H1 (cell line): ENCODE measurements around the gene ZNF785. TPM values are rescaled to one million over a fixed set of nuclear protein-coding genes. Genes with fewer than 3 reads are reported as not detected.

Source experiments
- BCL11A ChIP-seq, 2 experiments: IDR thresholded peaks; one replicate each; pipeline ENCODE4 v1.6.1; 2011; ENCODE audit warnings: low read depth in 2 of 2, low read length in 2 of 2, mild to moderate bottlenecking in 2 of 2
- EP300 ChIP-seq, 2 experiments: IDR thresholded peaks; 1 replicate in 1 of 2; 2 replicates in 1 of 2; pipeline ENCODE4 v1.6.1; 2011 to 2012; ENCODE audit warnings: low read depth in 2 of 2, low read length in 2 of 2, mild to moderate bottlenecking in 2 of 2, borderline replicate concordance in 1 of 2, inconsistent platforms in 1 of 2, moderate library complexity in 1 of 2
- MAFK ChIP-seq: IDR thresholded peaks from 2 replicates; pipeline ENCODE4 v1.6.1; 2012; ENCODE audit warnings: low read depth, mild to moderate bottlenecking, improper control_type of control experiment, low read length
- TBP ChIP-seq: IDR thresholded peaks from 2 replicates; pipeline ENCODE4 v1.6.1; 2011; ENCODE audit warnings: low read depth, low read length, improper control_type of control experiment
- TCF12 ChIP-seq: IDR thresholded peaks from 2 replicates; pipeline ENCODE4 v1.6.1; 2011; ENCODE audit warnings: low read depth, mild to moderate bottlenecking, low read length
- polyA plus RNA-seq, 7 experiments: library from polyadenylated mRNA; depleted of rRNA in 3 of 7; stranded (reverse) in 5 of 7; unstranded in 2 of 7; fragments of >200 nt in 5 of 7; fragments of 200-250 nt in 2 of 7; gene quantifications; 1 replicate in 5 of 7; 2 replicates in 1 of 7; 4 replicates in 1 of 7; pipeline versions ENCODE4 v1.2.1 to v1.2.3, GENCODE V29; 2011 to 2013; ENCODE audit warnings: missing spikeins in 2 of 7, mixed read lengths in 2 of 7
- total RNA-seq: library from RNA; stranded (reverse); fragmentation: NEBNext Ultra II Directional; extraction: Animal tissue kit (Norgen Biotek cat#: 25700); gene quantifications from 2 replicates; pipeline ENCODE4 v1.2.1, GENCODE V29; 2021
- TF ChIP-seq, protein P1 (sequence below): fragments of 300-600 bp; sonication (generic); IDR thresholded peaks from 2 replicates; pipeline ENCODE4 v1.7.1; 2012; ENCODE audit warnings: low read length, moderate library complexity, mild to moderate bottlenecking, inconsistent platforms; ENCODE audit not compliant: insufficient replicate concordance
- TF ChIP-seq, protein P2 (sequence below): IDR thresholded peaks from 2 replicates; pipeline ENCODE4 v1.6.1; 2012; ENCODE audit warnings: inconsistent platforms

ZNF785 gene
- total and polyA plus RNA-seq, 2 of the 8 experiments (the other 6 are each of a cell fraction or from before 2014, with no cell fraction given) = 8.6 to 12.9 TPM

- TF ChIP-seq, protein P1, sequence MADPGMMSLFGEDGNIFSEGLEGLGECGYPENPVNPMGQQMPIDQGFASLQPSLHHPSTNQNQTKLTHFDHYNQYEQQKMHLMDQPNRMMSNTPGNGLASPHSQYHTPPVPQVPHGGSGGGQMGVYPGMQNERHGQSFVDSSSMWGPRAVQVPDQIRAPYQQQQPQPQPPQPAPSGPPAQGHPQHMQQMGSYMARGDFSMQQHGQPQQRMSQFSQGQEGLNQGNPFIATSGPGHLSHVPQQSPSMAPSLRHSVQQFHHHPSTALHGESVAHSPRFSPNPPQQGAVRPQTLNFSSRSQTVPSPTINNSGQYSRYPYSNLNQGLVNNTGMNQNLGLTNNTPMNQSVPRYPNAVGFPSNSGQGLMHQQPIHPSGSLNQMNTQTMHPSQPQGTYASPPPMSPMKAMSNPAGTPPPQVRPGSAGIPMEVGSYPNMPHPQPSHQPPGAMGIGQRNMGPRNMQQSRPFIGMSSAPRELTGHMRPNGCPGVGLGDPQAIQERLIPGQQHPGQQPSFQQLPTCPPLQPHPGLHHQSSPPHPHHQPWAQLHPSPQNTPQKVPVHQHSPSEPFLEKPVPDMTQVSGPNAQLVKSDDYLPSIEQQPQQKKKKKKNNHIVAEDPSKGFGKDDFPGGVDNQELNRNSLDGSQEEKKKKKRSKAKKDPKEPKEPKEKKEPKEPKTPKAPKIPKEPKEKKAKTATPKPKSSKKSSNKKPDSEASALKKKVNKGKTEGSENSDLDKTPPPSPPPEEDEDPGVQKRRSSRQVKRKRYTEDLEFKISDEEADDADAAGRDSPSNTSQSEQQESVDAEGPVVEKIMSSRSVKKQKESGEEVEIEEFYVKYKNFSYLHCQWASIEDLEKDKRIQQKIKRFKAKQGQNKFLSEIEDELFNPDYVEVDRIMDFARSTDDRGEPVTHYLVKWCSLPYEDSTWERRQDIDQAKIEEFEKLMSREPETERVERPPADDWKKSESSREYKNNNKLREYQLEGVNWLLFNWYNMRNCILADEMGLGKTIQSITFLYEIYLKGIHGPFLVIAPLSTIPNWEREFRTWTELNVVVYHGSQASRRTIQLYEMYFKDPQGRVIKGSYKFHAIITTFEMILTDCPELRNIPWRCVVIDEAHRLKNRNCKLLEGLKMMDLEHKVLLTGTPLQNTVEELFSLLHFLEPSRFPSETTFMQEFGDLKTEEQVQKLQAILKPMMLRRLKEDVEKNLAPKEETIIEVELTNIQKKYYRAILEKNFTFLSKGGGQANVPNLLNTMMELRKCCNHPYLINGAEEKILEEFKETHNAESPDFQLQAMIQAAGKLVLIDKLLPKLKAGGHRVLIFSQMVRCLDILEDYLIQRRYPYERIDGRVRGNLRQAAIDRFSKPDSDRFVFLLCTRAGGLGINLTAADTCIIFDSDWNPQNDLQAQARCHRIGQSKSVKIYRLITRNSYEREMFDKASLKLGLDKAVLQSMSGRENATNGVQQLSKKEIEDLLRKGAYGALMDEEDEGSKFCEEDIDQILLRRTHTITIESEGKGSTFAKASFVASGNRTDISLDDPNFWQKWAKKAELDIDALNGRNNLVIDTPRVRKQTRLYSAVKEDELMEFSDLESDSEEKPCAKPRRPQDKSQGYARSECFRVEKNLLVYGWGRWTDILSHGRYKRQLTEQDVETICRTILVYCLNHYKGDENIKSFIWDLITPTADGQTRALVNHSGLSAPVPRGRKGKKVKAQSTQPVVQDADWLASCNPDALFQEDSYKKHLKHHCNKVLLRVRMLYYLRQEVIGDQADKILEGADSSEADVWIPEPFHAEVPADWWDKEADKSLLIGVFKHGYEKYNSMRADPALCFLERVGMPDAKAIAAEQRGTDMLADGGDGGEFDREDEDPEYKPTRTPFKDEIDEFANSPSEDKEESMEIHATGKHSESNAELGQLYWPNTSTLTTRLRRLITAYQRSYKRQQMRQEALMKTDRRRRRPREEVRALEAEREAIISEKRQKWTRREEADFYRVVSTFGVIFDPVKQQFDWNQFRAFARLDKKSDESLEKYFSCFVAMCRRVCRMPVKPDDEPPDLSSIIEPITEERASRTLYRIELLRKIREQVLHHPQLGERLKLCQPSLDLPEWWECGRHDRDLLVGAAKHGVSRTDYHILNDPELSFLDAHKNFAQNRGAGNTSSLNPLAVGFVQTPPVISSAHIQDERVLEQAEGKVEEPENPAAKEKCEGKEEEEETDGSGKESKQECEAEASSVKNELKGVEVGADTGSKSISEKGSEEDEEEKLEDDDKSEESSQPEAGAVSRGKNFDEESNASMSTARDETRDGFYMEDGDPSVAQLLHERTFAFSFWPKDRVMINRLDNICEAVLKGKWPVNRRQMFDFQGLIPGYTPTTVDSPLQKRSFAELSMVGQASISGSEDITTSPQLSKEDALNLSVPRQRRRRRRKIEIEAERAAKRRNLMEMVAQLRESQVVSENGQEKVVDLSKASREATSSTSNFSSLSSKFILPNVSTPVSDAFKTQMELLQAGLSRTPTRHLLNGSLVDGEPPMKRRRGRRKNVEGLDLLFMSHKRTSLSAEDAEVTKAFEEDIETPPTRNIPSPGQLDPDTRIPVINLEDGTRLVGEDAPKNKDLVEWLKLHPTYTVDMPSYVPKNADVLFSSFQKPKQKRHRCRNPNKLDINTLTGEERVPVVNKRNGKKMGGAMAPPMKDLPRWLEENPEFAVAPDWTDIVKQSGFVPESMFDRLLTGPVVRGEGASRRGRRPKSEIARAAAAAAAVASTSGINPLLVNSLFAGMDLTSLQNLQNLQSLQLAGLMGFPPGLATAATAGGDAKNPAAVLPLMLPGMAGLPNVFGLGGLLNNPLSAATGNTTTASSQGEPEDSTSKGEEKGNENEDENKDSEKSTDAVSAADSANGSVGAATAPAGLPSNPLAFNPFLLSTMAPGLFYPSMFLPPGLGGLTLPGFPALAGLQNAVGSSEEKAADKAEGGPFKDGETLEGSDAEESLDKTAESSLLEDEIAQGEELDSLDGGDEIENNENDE = no peak
- TF ChIP-seq TCF12 (no peak), TBP (no peak), MAFK (no peak), BCL11A (IDR thresholded peaks at IDR 0.05; ENCODE audit: low read depth in 2 of 2, low read length in 2 of 2) (no peak), EP300 (IDR thresholded peaks at IDR 0.05; ENCODE audit: borderline replicate concordance in 1 of 2, low read depth in 2 of 2, low read length in 2 of 2) (no peak)
- TF ChIP-seq, protein P2, sequence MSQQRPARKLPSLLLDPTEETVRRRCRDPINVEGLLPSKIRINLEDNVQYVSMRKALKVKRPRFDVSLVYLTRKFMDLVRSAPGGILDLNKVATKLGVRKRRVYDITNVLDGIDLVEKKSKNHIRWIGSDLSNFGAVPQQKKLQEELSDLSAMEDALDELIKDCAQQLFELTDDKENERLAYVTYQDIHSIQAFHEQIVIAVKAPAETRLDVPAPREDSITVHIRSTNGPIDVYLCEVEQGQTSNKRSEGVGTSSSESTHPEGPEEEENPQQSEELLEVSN = no peak
These were observed 16.2 kb downstream of the ZNF785 start (continued) for GRCh38 chr16:30569281-30569680.
